ENCODE measurements around the gene ADGRA1.
"Not testable (repeated sequence)": the region's sequence is repeated elsewhere in the genome, so short reads cannot be mapped to it uniquely, and the experiment has no call there.

DNA sequence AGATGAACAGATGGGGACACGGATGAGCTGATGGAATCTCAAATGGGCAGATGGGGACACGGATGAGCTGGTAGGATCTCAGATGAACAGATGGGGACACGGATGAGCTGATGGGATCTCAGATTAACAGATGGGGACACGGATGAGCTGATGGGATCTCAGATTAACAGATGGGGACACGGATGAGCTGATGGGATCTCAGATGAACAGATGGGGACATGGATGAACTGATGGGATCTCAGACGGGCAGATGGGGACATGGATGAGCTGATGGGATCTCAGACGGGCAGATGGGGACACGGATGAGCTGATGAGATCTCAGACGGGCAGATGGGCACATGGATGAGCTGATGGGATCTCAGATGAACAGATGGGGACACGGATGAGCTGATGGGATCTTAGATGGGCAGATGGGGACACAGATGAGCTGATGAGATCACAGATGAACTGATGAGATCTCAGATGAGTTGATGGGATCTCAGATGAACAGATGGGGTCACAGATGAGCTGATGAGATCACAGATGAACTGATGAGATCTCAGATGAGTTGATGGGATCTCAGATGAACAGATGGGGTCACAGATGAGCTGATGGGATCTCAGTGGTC is 34.1 kb upstream of the ADGRA1 start:
- TF ChIP-seq, protein P1, sequence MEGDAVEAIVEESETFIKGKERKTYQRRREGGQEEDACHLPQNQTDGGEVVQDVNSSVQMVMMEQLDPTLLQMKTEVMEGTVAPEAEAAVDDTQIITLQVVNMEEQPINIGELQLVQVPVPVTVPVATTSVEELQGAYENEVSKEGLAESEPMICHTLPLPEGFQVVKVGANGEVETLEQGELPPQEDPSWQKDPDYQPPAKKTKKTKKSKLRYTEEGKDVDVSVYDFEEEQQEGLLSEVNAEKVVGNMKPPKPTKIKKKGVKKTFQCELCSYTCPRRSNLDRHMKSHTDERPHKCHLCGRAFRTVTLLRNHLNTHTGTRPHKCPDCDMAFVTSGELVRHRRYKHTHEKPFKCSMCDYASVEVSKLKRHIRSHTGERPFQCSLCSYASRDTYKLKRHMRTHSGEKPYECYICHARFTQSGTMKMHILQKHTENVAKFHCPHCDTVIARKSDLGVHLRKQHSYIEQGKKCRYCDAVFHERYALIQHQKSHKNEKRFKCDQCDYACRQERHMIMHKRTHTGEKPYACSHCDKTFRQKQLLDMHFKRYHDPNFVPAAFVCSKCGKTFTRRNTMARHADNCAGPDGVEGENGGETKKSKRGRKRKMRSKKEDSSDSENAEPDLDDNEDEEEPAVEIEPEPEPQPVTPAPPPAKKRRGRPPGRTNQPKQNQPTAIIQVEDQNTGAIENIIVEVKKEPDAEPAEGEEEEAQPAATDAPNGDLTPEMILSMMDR (conservative IDR thresholded peaks at IDR 0.05 in 1 of 2, IDR thresholded peaks at IDR 0.05 in 1 of 2; ENCODE audit: low read depth in 1 of 2, low read length in 2 of 2), result not testable (repeated sequence)
- TF ChIP-seq EZH2 (IDR thresholded peaks at IDR 0.05; ENCODE audit: low read length, missing control alignments), result not testable (repeated sequence)
